ENCODE results near the gene ARID3A. TPM values are rescaled to one million over a fixed set of nuclear protein-coding genes. Genes with fewer than 3 reads are reported as not detected.

ARID3A gene
- total RNA-seq, 3 donors from 2014 or later (not counting 1 experiment from before 2014, with no cell fraction given): 15.9 to 24.6 (median 24.2) TPM

GRCh38 chr19:1017906-1018305 lies 92.1 kb downstream of the ARID3A start:
- H3K4me1 Mint-ChIP-seq: peaks cover 24 to 54% of the 10 kb centered on the region in 2 donors
- Histone ChIP-seq H3K4me3 (ENCODE audit: low read length) (no peak overlapping the region), H3K9me3 (ENCODE audit: control insufficient read depth, insufficient read depth, low read length) (no peaks in the 10 kb centered on the region), H3K27me3 (ENCODE audit: control insufficient read depth, insufficient read depth, low read length) (no peaks in the 10 kb centered on the region), H3K4me1 (ENCODE audit: control insufficient read depth, insufficient read depth, low read length) (peaks cover 69% of the 10 kb centered on the region), H3K27ac (ENCODE audit: low read length) (no peak overlapping the region), H3K36me3 (ENCODE audit: control insufficient read depth, insufficient read depth, low read length) (peaks cover 21% of the 10 kb centered on the region)
- H3K4me3 Mint-ChIP-seq: peak overlapping the region; percentile 64
- intact Hi-C loops (cut with micrococcal nuclease): no loop called here
- TF ChIP-seq CTCF (IDR thresholded peaks at IDR 0.05): no peak
- H3K9me3 Mint-ChIP-seq: no peaks in the 10 kb centered on the region
- no peak for ATAC-seq
- no peak for DNase-seq
- no peaks in the 10 kb centered on the region for H3K36me3 Mint-ChIP-seq
- H3K27me3 Mint-ChIP-seq (ENCODE audit: low read depth in 2 of 2): peaks cover 0 to 3% of the 10 kb centered on the region in 2 donors
- 96% methylated on average over 9 of the region's 9 CpGs for WGBS (ENCODE audit: insufficient coverage)
- H3K27ac Mint-ChIP-seq: peak overlapping the region; percentile 57 to 84

- Mint-ChIP-seq H3K4me1 (peaks cover 24 to 54% of the 10 kb centered on the region in 2 donors), H3K4me3 (peak overlapping the region; percentile 56), H3K27ac (peak overlapping the region in 1 of 2 donors; percentile 100), H3K9me3 (no peaks in the 10 kb centered on the region), H3K27me3 (ENCODE audit: low read depth in 2 of 2) (peaks cover 0 to 3% of the 10 kb centered on the region in 2 donors), H3K36me3 (no peaks in the 10 kb centered on the region)
- intact Hi-C loops (cut with micrococcal nuclease): no loop called here
- Histone ChIP-seq H3K4me3 (ENCODE audit: low read length) (no peak overlapping the region), H3K4me1 (ENCODE audit: control insufficient read depth, insufficient read depth, low read length) (peaks cover 69% of the 10 kb centered on the region), H3K27ac (ENCODE audit: low read length) (no peak overlapping the region), H3K9me3 (ENCODE audit: control insufficient read depth, insufficient read depth, low read length) (no peaks in the 10 kb centered on the region), H3K36me3 (ENCODE audit: control insufficient read depth, insufficient read depth, low read length) (peaks cover 17% of the 10 kb centered on the region), H3K27me3 (ENCODE audit: control insufficient read depth, insufficient read depth, low read length) (no peaks in the 10 kb centered on the region)
- WGBS (ENCODE audit: insufficient coverage): 82% methylated on average over 5 of the region's 5 CpGs
- DNase-seq (no peak), ATAC-seq (no peak)
- TF ChIP-seq CTCF (IDR thresholded peaks at IDR 0.05): no peak
Observed at GRCh38 chr19:1018393-1018792, 92.6 kb downstream of the ARID3A start.

GRCh38 chr19:1018932-1019615 lies 93.2 kb downstream of the ARID3A start:
- Histone ChIP-seq H3K27ac (ENCODE audit: low read length) (no peak overlapping the region), H3K4me3 (ENCODE audit: low read length) (no peak overlapping the region), H3K36me3 (ENCODE audit: control insufficient read depth, insufficient read depth, low read length) (peaks cover 13% of the 10 kb centered on the region), H3K27me3 (ENCODE audit: control insufficient read depth, insufficient read depth, low read length) (no peaks in the 10 kb centered on the region), H3K4me1 (ENCODE audit: control insufficient read depth, insufficient read depth, low read length) (peaks cover 69% of the 10 kb centered on the region), H3K9me3 (ENCODE audit: control insufficient read depth, insufficient read depth, low read length) (no peaks in the 10 kb centered on the region)
- Mint-ChIP-seq H3K27ac (peak overlapping the region; percentile 31 to 100), H3K4me1 (peaks cover 24 to 54% of the 10 kb centered on the region in 2 donors), H3K27me3 (ENCODE audit: low read depth in 2 of 2) (peaks cover 0 to 3% of the 10 kb centered on the region in 2 donors), H3K4me3 (peak overlapping the region; percentile 56), H3K9me3 (no peaks in the 10 kb centered on the region), H3K36me3 (no peaks in the 10 kb centered on the region)
- WGBS (ENCODE audit: insufficient coverage): 80% methylated on average over 16 of the region's 17 CpGs
- intact Hi-C loops (cut with micrococcal nuclease): no loop called here
- no peak for ATAC-seq
- DNase-seq: no peak
- TF ChIP-seq CTCF (IDR thresholded peaks at IDR 0.05): no peak

GRCh38 chr19:1019616-1019961 lies 93.8 kb downstream of the ARID3A start:
- no peaks in the 10 kb centered on the region for H3K27me3 ChIP-seq (ENCODE audit: control insufficient read depth, insufficient read depth, low read length)
- peak overlapping the region; percentile 94 for H3K4me3 ChIP-seq (ENCODE audit: low read length)
- H3K4me1 ChIP-seq (ENCODE audit: control insufficient read depth, insufficient read depth, low read length): peaks cover 69% of the 10 kb centered on the region
- WGBS (ENCODE audit: insufficient coverage): 75% methylated on average over 18 of the region's 18 CpGs
- H3K36me3 Mint-ChIP-seq: no peaks in the 10 kb centered on the region
- H3K27ac ChIP-seq (ENCODE audit: low read length): no peak overlapping the region
- intact Hi-C loops (cut with micrococcal nuclease): no loop called here
- peaks cover 0 to 3% of the 10 kb centered on the region in 2 donors for H3K27me3 Mint-ChIP-seq (ENCODE audit: low read depth in 2 of 2)
- DNase-seq (no peak), ATAC-seq (no peak)
- H3K9me3 ChIP-seq (ENCODE audit: control insufficient read depth, insufficient read depth, low read length): no peaks in the 10 kb centered on the region
- H3K36me3 ChIP-seq (ENCODE audit: control insufficient read depth, insufficient read depth, low read length): peaks cover 9% of the 10 kb centered on the region
- no peaks in the 10 kb centered on the region for H3K9me3 Mint-ChIP-seq
- peaks cover 24 to 54% of the 10 kb centered on the region in 2 donors for H3K4me1 Mint-ChIP-seq
- H3K4me3 Mint-ChIP-seq: peak overlapping the region; percentile 56
- TF ChIP-seq CTCF (IDR thresholded peaks at IDR 0.05): no peak
- H3K27ac Mint-ChIP-seq: peak overlapping the region in 1 of 2 donors; percentile 100
